Caco-2 (cell line): ENCODE data around the gene DEFB121. TPM values are rescaled to one million over a fixed set of nuclear protein-coding genes. Genes with fewer than 3 reads are reported as not detected.
"Not testable (repeated sequence)": the region's sequence is repeated elsewhere in the genome, so short reads cannot be mapped to it uniquely, and the experiment has no call there.

Experiments
- BruUV-seq: library from RNA; stranded (reverse); fragments of 400-500 nt; replicated peaks from 2 replicates; lab custom pipeline; 2021; lab: Mats Ljungman, UMichigan
- CTCF ChIA-PET: fragments of 300-600 bp; sonication (Branson Sonifier 250); formaldehyde crosslinking; loops from one replicate; lab custom pipeline; 2022; ENCODE audit warnings: antibody characterized with exemption; lab: Charles Lee
- POLR2A ChIA-PET: fragments of 300-600 bp; sonication (Branson Sonifier 250); formaldehyde crosslinking; loops from one replicate; lab custom pipeline; 2022; ENCODE audit warnings: antibody characterized with exemption; lab: Charles Lee
- DNase-seq, 2 experiments: peaks; one replicate each; pipeline versions ENCODE4 v3.0.0 to v3.0.0-alpha.2; 2020 to 2022
- H3K27me3 ChIP-seq: replicated peaks from 2 replicates; pipeline ENCODE4 v1.6.0; 2011; ENCODE audit warnings: low read length; ENCODE audit not compliant: control insufficient read depth, insufficient read depth
- H3K36me3 ChIP-seq: 2 replicates; pipeline ENCODE4 v1.5.1; 2011; ENCODE audit warnings: low read length; ENCODE audit not compliant: control insufficient read depth, insufficient read depth
- H3K4me1 ChIP-seq: fragments of 250-450 bp; sonication (Bioruptor Pico); 2 replicates; pipeline ENCODE4 v1.5.1; 2020; ENCODE audit warnings: mild to moderate bottlenecking
- H3K4me3 ChIP-seq: 2 replicates; pipeline ENCODE4 v1.5.1; 2011; ENCODE audit warnings: low read depth, mild to moderate bottlenecking, control low read depth, low read length
- H3K9me3 ChIP-seq: fragments of 250-450 bp; sonication (Bioruptor Pico); 2 replicates; pipeline ENCODE4 v1.5.1; 2020; ENCODE audit warnings: mild to moderate bottlenecking, moderate library complexity
- H3K27ac Mint-ChIP-seq: one replicate; pipeline ENCODE4 v1.8.0; 2022; ENCODE audit warnings: mixed read lengths; ENCODE audit not compliant: unreplicated experiment
- H3K27me3 Mint-ChIP-seq: one replicate; pipeline ENCODE4 v1.8.0; 2022; ENCODE audit warnings: mixed read lengths; ENCODE audit not compliant: insufficient read depth, unreplicated experiment
- H3K36me3 Mint-ChIP-seq: one replicate; pipeline ENCODE4 v1.8.0; 2022; ENCODE audit warnings: mild to moderate bottlenecking, mixed read lengths; ENCODE audit not compliant: insufficient read depth, unreplicated experiment
- H3K4me1 Mint-ChIP-seq: one replicate; pipeline ENCODE4 v1.8.0; 2022; ENCODE audit warnings: low read depth, mixed read lengths; ENCODE audit not compliant: unreplicated experiment
- H3K4me3 Mint-ChIP-seq: one replicate; pipeline ENCODE4 v1.8.0; 2022; ENCODE audit warnings: mild to moderate bottlenecking, moderate library complexity, mixed read lengths; ENCODE audit not compliant: unreplicated experiment
- H3K9me3 Mint-ChIP-seq: one replicate; pipeline ENCODE4 v1.8.0; 2022; ENCODE audit warnings: mixed read lengths; ENCODE audit not compliant: unreplicated experiment
- intact Hi-C: fragments of 100-400 bp; cut with micrococcal nuclease; formaldehyde crosslinking; loops from one replicate; pipeline ENCODE4 v1.10.0; 2022; ENCODE audit not compliant: unreplicated experiment
- total RNA-seq: library from RNA; stranded (reverse); gene quantifications from 2 replicates; pipeline ENCODE4 v1.2.3, GENCODE V29; 2022
- TF ChIP-seq, protein P1 (sequence below), 2 experiments: fragments of 200-600 bp in 1 of 2; IDR thresholded peaks; 1 replicate in 1 of 2; 2 replicates in 1 of 2; pipeline versions ENCODE4 v1.5.1 to v1.8.0; 2011 to 2022; ENCODE audit warnings: antibody characterized with exemption in 1 of 2, control low read depth in 1 of 2, inconsistent platforms in 1 of 2, low read depth in 1 of 2, low read length in 1 of 2, mild to moderate bottlenecking in 1 of 2, moderate library complexity in 1 of 2; ENCODE audit not compliant: insufficient read depth in 1 of 2, severe bottlenecking in 1 of 2, unreplicated experiment in 1 of 2

DEFB121 gene
- total RNA-seq, 1 experiment from 2014 or later = not detected

DNA sequence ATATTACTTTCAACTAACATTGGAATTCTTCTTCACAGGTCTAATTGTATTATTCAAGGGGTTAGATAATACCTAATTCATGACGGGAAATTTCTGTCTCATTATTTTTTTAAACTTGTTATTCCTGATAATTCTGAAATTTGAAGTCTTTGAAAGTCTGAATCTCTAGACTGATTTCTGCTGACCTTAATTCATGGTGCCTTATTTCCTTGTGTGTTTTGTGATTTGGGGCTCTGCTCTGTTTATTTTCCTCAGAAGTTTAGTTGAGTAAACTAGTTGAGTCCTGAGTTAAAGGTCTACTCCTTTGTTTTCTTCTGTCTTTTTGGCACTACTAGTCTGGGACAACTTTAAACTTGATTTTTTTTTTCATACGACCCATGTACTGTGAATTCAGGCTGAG, 31.7 kb downstream of the DEFB121 start:
- ChIA-PET POLR2A (no interaction called here), CTCF (no interaction called here)
- intact Hi-C loops = no loop called here
- no peak for DNase-seq
- no peak overlapping the region for H3K4me3 ChIP-seq
- H3K27me3 ChIP-seq = peaks cover 2% of the 10 kb centered on the region; the same call in 1 of the 2 replicates
- no peaks in the 10 kb centered on the region for H3K9me3 ChIP-seq
- no peaks in the 10 kb centered on the region for H3K4me1 ChIP-seq
- peaks cover 26% of the 10 kb centered on the region for H3K27me3 Mint-ChIP-seq
- H3K4me1 Mint-ChIP-seq = no peaks in the 10 kb centered on the region
- no peak overlapping the region for H3K27ac Mint-ChIP-seq
- H3K36me3 ChIP-seq = no peaks in the 10 kb centered on the region
- H3K9me3 Mint-ChIP-seq = peaks cover 9% of the 10 kb centered on the region
- BruUV-seq = no TSS peak
- TF ChIP-seq, protein P1, sequence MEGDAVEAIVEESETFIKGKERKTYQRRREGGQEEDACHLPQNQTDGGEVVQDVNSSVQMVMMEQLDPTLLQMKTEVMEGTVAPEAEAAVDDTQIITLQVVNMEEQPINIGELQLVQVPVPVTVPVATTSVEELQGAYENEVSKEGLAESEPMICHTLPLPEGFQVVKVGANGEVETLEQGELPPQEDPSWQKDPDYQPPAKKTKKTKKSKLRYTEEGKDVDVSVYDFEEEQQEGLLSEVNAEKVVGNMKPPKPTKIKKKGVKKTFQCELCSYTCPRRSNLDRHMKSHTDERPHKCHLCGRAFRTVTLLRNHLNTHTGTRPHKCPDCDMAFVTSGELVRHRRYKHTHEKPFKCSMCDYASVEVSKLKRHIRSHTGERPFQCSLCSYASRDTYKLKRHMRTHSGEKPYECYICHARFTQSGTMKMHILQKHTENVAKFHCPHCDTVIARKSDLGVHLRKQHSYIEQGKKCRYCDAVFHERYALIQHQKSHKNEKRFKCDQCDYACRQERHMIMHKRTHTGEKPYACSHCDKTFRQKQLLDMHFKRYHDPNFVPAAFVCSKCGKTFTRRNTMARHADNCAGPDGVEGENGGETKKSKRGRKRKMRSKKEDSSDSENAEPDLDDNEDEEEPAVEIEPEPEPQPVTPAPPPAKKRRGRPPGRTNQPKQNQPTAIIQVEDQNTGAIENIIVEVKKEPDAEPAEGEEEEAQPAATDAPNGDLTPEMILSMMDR (IDR thresholded peaks at IDR 0.05; ENCODE audit: insufficient read depth in 1 of 2, low read depth in 1 of 2, low read length in 1 of 2, severe bottlenecking in 1 of 2, unreplicated experiment in 1 of 2) = no peak
- H3K4me3 Mint-ChIP-seq = no peak overlapping the region
- H3K36me3 Mint-ChIP-seq = no peaks in the 10 kb centered on the region

DNA sequence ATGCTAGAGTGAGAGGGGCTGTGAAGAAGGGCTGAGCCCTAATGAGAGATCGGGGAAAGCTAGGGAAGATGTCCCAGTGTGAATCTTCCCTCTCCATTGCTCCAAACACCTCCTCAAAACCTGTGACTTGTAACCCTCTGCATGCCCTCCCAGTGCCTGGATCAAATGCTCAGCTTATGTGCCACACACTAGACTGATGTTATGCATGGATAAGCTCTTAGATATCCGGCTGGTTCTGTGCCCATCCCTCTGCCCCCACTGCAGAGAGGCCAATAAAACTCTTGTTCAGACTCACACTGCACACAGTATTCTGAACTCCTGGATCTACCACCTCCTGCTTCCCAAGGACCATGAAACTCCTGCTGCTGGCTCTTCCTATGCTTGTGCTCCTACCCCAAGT, 37.7 kb downstream of the DEFB121 start, which contains the start of gene DEFB118:
Gene DEFB118, plus strand, starts transcription at position 301 of the 400 bp plus-strand sequence. Its CDS starts 50 bp downstream, at position 351.
- Histone ChIP-seq H3K9me3 (peaks cover 9% of the 10 kb centered on the region; the same call in 1 of the 2 replicates), H3K4me1 (no peaks in the 10 kb centered on the region), H3K36me3 (no peaks in the 10 kb centered on the region), H3K4me3 (no peak within 1 kb of the TSS), H3K27me3 (no peaks in the 10 kb centered on the region)
- ChIA-PET CTCF (interaction anchor here (0.6 kb wide), 1 partner anchor 10 kb away, joined by 3 read pairs; no protein-coding TSS in a partner anchor), POLR2A (no interaction called here)
- Mint-ChIP-seq H3K4me1 (no peaks in the 10 kb centered on the region), H3K36me3 (no peaks in the 10 kb centered on the region), H3K27me3 (peaks cover 19% of the 10 kb centered on the region), H3K9me3 (no peaks in the 10 kb centered on the region), H3K4me3 (no peak within 1 kb of the TSS), H3K27ac (no peak within 1 kb of the TSS)
- TF ChIP-seq, protein P1 (IDR thresholded peaks at IDR 0.05; ENCODE audit: insufficient read depth in 1 of 2, low read depth in 1 of 2, low read length in 1 of 2, severe bottlenecking in 1 of 2, unreplicated experiment in 1 of 2) = no peak
- intact Hi-C loops = no loop called here
- no peak for DNase-seq
- BruUV-seq = no TSS peak

DNA sequence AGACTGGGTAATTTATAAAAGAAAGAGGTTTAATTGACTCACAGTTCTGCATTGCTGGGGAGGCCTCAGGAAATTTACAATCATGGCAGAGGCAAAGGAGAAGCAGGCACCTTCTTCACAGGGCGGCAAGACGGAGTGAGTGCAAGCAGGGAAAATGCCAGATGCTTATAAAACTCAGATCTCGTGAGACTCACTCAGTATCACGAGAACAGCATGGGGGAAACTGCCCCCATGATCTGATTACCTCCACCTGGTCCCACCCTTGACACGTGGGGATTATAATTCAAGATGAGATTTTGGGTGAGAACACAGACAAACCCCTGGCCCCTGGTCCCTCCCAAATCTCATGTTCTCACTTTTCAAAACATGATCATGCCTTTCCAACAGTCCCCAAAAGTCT, 41.7 kb downstream of the DEFB121 start:
- H3K4me1 ChIP-seq, H3K27me3 ChIP-seq, H3K9me3 ChIP-seq, intact Hi-C loops, H3K4me3 ChIP-seq, BruUV-seq, H3K4me1 Mint-ChIP-seq, DNase-seq, H3K36me3 ChIP-seq, POLR2A ChIA-PET, CTCF ChIA-PET, H3K4me3 Mint-ChIP-seq, H3K36me3 Mint-ChIP-seq, H3K27ac Mint-ChIP-seq, H3K9me3 Mint-ChIP-seq: not testable (repeated sequence)
- peaks cover 20% of the 10 kb centered on the region for H3K27me3 Mint-ChIP-seq
